Cerebellar nuclear complex (tissue), 1 donor: ENCODE data around the gene MARK4.

Experiments
- DNase-seq, 2 experiments: peaks; one replicate each; lab custom pipeline; 2025; lab: John Stamatoyannopoulos, UW

MARK4 gene

GRCh38 chr19:45340232-45340898, 89.3 kb downstream of the MARK4 start, which contains the start of gene KLC3:
TSS of gene KLC3 (plus strand) at chr19:45340750. CDS start at chr19:45345542, 4,792 bp downstream.
- no peak for DNase-seq

- DNase-seq: no peak
Measured at GRCh38 chr19:45340899-45341453, 89.9 kb downstream of the MARK4 start.

GRCh38 chr19:45342911-45343310, 91.8 kb downstream of the MARK4 start:
- no peak for DNase-seq

- no peak for DNase-seq
Measured at GRCh38 chr19:45344621-45345505, 93.8 kb downstream of the MARK4 start.

GRCh38 chr19:45345506-45345860, 94.4 kb downstream of the MARK4 start:
- DNase-seq: no peak

GRCh38 chr19:45346449-45346848, 95.4 kb downstream of the MARK4 start:
- no peak for DNase-seq

GRCh38 chr19:45347570-45348366, 96.7 kb downstream of the MARK4 start:
- DNase-seq: no peak

GRCh38 chr19:45348367-45349125, 97.5 kb downstream of the MARK4 start:
- no peak for DNase-seq

GRCh38 chr19:45349126-45349415, 98.0 kb downstream of the MARK4 start:
- DNase-seq: no peak

- no peak for DNase-seq
Measured at GRCh38 chr19:45349430-45349941, 98.4 kb downstream of the MARK4 start.

GRCh38 chr19:45350477-45351058, 99.5 kb downstream of the MARK4 start:
- no peak for DNase-seq

- DNase-seq: no peak
Measured at GRCh38 chr19:45351401-45351952, 100.4 kb downstream of the MARK4 start.

- no peak for DNase-seq
Measured at GRCh38 chr19:45352062-45352461, 101.0 kb downstream of the MARK4 start.

- DNase-seq: no peak
Measured at GRCh38 chr19:45352471-45352870, 101.4 kb downstream of the MARK4 start.

- DNase-seq: no peak
Measured at GRCh38 chr19:45352914-45353796, 102.1 kb downstream of the MARK4 start.

- no peak for DNase-seq
Measured at GRCh38 chr19:45354241-45354842, 103.3 kb downstream of the MARK4 start.
